HG03280 (cell line): ENCODE measurements around the gene MAPK14.

Experiments
- ATAC-seq: cut with Tn5 transposase; IDR thresholded peaks from one replicate; pipeline ENCODE4 v1.9.1; 2021; ENCODE audit warnings: mild to moderate bottlenecking, moderate library complexity; ENCODE audit not compliant: unreplicated experiment

The MAPK14 gene

GRCh38 chr6:36098920-36099647 lies 71.5 kb downstream of the MAPK14 start:
- ATAC-seq: no peak

DNA sequence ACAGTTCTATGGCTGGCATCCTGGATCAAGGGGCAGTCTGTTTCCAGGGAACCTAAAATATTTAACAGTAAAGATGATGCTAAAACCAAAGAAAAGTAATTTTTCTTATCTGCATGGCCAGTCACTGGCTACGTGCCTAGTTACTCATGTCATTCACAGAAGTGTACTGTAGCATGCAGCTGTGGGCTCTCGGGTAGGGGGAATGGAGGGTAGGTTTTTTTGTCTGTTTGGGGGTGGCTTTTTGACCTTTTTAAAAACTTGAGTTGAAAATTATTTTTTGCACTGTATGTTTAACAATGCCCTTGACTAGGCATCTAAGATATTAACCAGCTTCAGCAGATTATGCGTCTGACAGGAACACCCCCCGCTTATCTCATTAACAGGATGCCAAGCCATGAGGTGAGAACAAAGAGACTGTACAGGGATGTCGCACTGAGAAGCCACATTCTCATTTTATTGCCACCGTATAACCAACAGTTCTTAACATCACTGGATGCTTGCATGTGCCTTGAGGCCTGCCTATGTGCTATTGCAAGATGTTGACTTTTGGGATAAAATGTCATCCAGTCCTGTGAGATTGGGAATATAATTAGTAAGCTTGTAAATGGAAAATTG lies 72.4 kb downstream of the MAPK14 start:
- no peak for ATAC-seq

- ATAC-seq: no peak
Observed at GRCh38 chr6:36101691-36102090, 74.1 kb downstream of the MAPK14 start.

- no peak for ATAC-seq
Observed at GRCh38 chr6:36102853-36103252, 75.2 kb downstream of the MAPK14 start.

GRCh38 chr6:36104836-36105235 lies 77.2 kb downstream of the MAPK14 start:
- ATAC-seq: no peak

- ATAC-seq: no peak
Observed at GRCh38 chr6:36109092-36109491, 81.5 kb downstream of the MAPK14 start.

- no peak for ATAC-seq
Observed at GRCh38 chr6:36110050-36110449, 82.4 kb downstream of the MAPK14 start.

DNA sequence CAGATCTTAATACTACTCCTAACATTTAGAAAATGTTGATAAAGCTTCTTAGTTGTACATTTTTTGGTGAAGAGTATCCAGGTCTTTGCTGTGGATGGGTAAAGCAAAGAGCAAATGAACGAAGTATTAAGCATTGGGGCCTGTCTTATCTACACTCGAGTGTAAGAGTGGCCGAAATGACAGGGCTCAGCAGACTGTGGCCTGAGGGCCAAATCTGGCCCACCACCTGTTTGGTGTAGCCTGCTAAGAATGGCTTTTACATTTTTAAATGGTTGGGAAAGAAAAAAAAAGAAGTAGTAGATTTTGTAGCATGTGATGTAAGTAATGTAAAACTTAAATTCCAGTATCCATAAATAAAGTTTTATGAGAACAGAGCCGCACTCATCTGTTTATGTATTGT lies 83.3 kb downstream of the MAPK14 start:
- no peak for ATAC-seq

GRCh38 chr6:36111526-36111925 lies 83.9 kb downstream of the MAPK14 start:
- ATAC-seq: no peak

DNA sequence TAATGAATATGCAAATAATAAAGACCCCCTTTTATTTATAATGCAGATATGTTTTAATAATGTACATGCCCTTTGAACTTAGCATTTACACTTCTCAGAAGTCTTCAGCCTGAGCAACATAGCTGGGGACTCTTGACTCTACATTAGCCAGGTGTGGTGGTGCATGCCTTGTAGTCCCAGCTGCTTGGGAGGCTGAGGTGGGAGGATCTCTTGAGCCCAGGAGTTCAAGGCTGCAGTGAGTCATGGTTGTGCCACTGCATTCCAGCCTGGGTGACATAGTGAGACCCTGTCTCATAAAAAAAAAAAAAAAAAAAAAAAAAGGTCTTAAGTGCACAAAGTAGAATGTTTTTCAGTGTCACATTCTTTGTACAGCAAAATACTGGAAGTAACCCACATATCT lies 85.4 kb downstream of the MAPK14 start:
- no peak for ATAC-seq

- no peak for ATAC-seq
Observed at GRCh38 chr6:36113703-36114102, 86.1 kb downstream of the MAPK14 start.

DNA sequence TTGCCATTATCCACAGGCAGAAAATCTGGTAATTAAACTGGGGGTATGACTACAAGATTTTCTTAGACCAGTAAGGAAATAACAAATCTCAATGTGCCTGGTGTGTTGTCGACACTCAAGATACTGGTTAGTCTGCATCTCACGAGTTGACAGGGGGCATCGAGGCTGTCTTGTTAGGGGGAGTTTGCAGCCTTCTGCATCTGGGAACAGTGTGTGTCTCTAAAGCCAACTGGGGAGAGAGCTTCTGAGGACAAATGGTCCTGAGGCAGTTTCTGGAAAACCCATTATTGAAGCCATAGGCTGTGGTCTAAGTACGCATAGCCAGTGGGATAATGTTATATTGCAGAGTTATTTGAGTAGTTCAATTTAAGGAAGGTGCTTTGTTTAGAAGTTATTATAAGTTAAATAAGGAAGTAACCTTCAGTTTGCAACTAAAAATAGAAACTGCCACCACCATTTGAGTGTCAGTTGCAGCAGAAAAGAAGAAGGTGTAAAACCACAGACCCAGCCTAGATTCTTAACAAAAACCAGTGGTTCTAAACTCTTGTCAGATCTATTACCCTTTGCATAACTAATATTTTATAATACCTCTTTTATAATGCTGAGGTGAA lies 87.3 kb downstream of the MAPK14 start:
- ATAC-seq: no peak

- no peak for ATAC-seq
Observed at GRCh38 chr6:36115412-36115811, 87.8 kb downstream of the MAPK14 start.

- ATAC-seq: no peak
Observed at GRCh38 chr6:36116066-36116864, 88.7 kb downstream of the MAPK14 start.

- ATAC-seq: no peak
Observed at GRCh38 chr6:36116943-36117342, 89.3 kb downstream of the MAPK14 start.

DNA sequence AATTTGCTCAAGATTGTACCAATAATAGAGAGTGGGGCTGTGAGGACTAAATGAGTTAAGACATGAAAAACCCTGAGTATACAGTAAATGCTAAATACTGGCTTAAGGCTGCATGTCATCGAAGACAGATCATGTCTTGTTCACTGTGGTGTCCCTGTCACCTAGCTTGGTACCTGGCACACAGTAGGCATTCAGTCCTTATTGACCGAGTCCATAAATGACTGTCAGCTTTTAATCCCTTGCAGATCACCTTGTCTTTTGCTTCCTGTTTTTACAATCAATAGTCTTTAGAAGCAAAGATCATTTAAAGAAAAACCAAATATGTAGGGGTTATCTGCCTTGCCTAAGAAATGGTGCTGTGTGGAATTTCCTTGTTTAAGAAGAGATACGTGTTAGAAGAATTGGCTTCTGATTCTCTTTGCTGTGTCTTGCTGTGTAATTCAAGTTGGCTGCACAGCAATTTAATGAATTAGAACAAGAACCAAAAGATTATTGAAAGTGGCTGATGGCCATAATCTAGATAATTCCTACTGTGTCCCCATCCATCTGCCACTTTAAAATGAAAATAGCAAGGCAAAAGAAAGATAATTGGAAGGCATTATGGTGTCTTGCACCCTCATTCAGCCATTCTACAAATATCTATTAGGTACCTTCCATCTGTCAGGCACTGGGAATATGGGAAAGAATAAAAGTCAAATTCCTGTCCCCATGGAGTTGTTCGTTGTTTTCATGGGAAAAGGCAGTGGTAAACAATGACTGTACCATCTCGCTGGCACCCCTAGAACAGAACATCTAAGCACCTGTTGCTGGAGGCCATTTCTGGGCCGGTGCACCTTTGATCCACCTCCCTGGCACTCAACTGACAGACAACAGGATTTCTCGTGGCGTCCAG lies 90.3 kb downstream of the MAPK14 start:
- no peak for ATAC-seq

GRCh38 chr6:36118550-36119107 lies 91.0 kb downstream of the MAPK14 start:
- ATAC-seq: no peak

DNA sequence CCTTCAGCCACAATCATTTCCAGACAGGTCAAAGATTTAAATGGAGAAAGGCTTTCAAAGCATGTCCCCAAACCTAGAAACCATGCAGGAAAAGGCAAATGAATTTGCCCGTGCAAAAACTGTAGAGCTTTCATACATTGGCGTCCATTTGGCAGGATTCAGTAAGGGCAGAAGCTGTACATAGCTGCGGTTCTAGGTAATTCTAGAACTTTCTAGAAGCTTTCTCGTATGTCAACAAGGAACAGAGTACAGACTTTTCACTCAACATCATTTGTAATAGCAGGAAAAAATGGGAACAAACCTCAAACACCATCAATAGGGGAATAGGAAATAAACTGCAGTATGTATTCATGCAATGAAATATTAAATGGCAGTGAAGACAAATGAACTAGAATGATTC lies 91.6 kb downstream of the MAPK14 start:
- ATAC-seq: no peak

DNA sequence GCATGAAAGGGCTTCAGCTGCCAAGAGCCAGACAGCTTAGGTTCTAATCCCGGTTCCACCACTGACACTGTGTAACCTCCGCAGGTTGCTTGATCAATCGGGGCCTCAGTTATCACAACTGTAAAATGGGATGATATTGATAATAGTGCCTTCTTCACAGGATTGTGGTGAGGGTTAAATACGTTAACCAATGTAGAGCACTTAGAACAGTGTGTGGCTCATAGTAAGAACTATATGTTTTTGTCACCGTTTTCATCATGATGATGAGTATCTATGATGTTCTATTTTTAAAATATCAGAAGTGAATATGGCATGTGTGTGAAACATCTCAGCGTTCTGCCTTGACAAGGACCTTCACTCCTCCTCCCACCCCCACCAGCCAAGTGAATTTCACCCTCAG lies 92.4 kb downstream of the MAPK14 start:
- ATAC-seq: no peak

DNA sequence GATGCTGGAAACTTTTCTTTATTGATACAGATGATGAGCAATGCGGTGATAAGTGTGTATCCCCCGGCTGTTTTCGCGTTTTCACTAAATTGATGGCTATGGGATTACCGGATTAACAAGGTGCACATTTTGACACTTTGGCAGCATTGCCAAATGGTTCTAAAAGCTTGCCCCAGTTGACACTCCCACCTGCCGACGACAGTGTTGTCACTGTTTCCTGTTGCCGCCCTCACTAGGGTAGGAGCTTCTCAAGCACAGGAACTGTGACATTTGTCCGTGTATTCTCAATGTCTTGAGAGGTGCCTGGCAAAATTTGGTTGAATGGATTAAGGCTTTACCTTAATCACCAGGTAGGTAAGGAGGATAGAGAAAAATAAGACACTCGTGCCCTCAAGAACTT lies 92.9 kb downstream of the MAPK14 start:
- peak; percentile 43 for ATAC-seq
